Activated CD4-positive, alpha-beta T cell treated with anti-CD3 and anti-CD28 coated beads, Interleukin-2, amount 10 ng/mL, durations not matched to agents 24 days and 14 days (primary cell): ENCODE measurements around the gene TK2. TPM values are rescaled to one million over a fixed set of nuclear protein-coding genes. Genes with fewer than 3 reads are reported as not detected.
"Not testable (repeated sequence)": the region's sequence is repeated elsewhere in the genome, so short reads cannot be mapped to it uniquely, and the experiment has no call there.

ENCODE experiments used
- DNase-seq: peaks from one replicate; pipeline ENCODE4 v3.0.0; 2022
- H3K27ac Mint-ChIP-seq: one replicate; pipeline ENCODE4 v1.8.0; 2022; ENCODE audit warnings: mild to moderate bottlenecking, mixed read lengths
- H3K27me3 Mint-ChIP-seq: one replicate; pipeline ENCODE4 v1.8.0; 2022; ENCODE audit warnings: mixed read lengths
- H3K36me3 Mint-ChIP-seq: one replicate; pipeline ENCODE4 v1.8.0; 2022; ENCODE audit warnings: low read depth, mild to moderate bottlenecking, mixed read lengths
- H3K4me1 Mint-ChIP-seq: one replicate; pipeline ENCODE4 v1.8.0; 2021; ENCODE audit warnings: mixed read lengths
- H3K4me3 Mint-ChIP-seq: one replicate; pipeline ENCODE4 v1.8.0; 2022; ENCODE audit warnings: mild to moderate bottlenecking, moderate library complexity, mixed read lengths
- H3K9me3 Mint-ChIP-seq: one replicate; pipeline ENCODE4 v1.8.0; 2021; ENCODE audit warnings: mixed read lengths
- intact Hi-C: fragments of 100-400 bp; cut with micrococcal nuclease; formaldehyde crosslinking; loops from one replicate; pipeline ENCODE4 v1.15.1; 2023
- total RNA-seq: library from RNA; stranded (reverse); gene quantifications from 2 replicates; pipeline ENCODE4 v1.2.3, GENCODE V29; 2022

The TK2 gene
- total RNA-seq, 1 donor from 2014 or later: 5.8 TPM

DNA sequence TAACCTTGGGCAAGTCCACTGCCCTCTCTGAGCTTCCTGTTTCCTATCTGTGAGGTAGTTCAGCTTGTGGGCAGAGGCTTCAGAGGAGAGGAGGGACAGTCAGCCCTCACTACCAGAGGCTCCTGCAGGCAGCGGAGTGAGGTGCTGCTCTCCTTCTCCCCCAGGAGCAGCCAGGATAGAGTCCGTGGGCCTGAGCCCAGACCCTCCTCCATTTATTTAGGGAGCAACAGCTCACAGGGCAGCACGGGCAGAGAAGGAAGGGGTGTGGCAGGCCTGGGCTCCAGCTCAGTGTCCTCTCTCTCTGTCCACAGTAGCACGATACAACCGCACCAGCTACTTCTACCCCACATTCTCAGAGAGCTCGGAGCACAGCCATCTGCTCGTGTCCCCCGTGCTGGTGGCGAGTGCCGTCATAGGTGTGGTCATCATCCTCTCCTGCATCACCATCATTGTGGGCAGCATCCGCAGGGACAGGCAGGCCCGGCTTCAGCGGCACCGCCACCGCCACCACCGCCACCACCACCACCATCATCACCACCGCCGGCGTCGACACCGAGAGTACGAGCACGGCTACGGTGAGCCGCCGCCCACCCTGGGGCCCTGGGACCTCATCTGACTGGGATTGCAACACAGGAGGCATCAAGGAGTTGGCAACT lies 80.5 kb downstream of the TK2 start:
- peaks cover 12% of the 10 kb centered on the region for H3K27me3 Mint-ChIP-seq
- H3K4me3 Mint-ChIP-seq: no peak overlapping the region
- peaks cover 7% of the 10 kb centered on the region for H3K4me1 Mint-ChIP-seq
- no peaks in the 10 kb centered on the region for H3K9me3 Mint-ChIP-seq
- DNase-seq: no peak
- no peak overlapping the region for H3K27ac Mint-ChIP-seq
- intact Hi-C loops: no loop called here
- H3K36me3 Mint-ChIP-seq: peaks cover 1% of the 10 kb centered on the region

GRCh38 chr16:66468321-66468965 lies 81.5 kb downstream of the TK2 start:
- intact Hi-C loops: no loop called here
- peaks cover 1% of the 10 kb centered on the region for H3K36me3 Mint-ChIP-seq
- H3K27ac Mint-ChIP-seq: no peak overlapping the region
- H3K9me3 Mint-ChIP-seq: no peaks in the 10 kb centered on the region
- H3K4me1 Mint-ChIP-seq: no peaks in the 10 kb centered on the region
- no peak overlapping the region for H3K4me3 Mint-ChIP-seq
- peaks cover 19% of the 10 kb centered on the region for H3K27me3 Mint-ChIP-seq
- no peak for DNase-seq

- Mint-ChIP-seq H3K9me3 (no peaks in the 10 kb centered on the region), H3K27me3 (peaks cover 26% of the 10 kb centered on the region), H3K27ac (no peak overlapping the region), H3K4me1 (no peaks in the 10 kb centered on the region), H3K4me3 (no peak overlapping the region), H3K36me3 (peaks cover 1% of the 10 kb centered on the region)
- intact Hi-C loops: no loop called here
- DNase-seq: no peak
These were observed 82.3 kb downstream of the TK2 start for GRCh38 chr16:66467611-66468010.

DNA sequence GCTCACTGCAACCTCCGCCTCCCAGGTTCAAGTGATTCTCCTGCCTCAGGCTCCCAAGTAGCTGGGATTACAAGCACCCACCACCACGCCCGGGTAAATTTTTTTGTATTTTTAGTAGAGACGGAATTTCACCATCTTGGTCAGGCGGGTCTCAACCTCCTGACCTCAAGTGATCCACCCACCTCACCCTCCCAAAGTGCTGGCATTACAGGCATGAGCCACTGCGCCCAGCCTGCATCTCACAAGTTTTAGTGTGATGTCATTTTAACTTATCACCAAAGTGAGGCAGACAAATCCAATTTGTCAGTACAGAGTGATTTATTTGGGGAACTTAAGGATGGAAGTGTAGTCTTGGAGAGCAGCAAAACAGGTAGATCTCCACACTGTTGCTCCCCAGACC lies 83.3 kb downstream of the TK2 start:
- DNase-seq, H3K9me3 Mint-ChIP-seq, H3K4me3 Mint-ChIP-seq, intact Hi-C loops, H3K4me1 Mint-ChIP-seq, H3K27ac Mint-ChIP-seq, H3K36me3 Mint-ChIP-seq: not testable (repeated sequence)
- peaks cover 33% of the 10 kb centered on the region for H3K27me3 Mint-ChIP-seq

- H3K27ac Mint-ChIP-seq, intact Hi-C loops, H3K4me3 Mint-ChIP-seq, H3K4me1 Mint-ChIP-seq, H3K9me3 Mint-ChIP-seq, H3K36me3 Mint-ChIP-seq, DNase-seq: not testable (repeated sequence)
- H3K27me3 Mint-ChIP-seq: peaks cover 36% of the 10 kb centered on the region
These were observed 84.0 kb downstream of the TK2 start for GRCh38 chr16:66465946-66466345.

- H3K27me3 Mint-ChIP-seq: peaks cover 50% of the 10 kb centered on the region
- no peak overlapping the region for H3K4me3 Mint-ChIP-seq
- DNase-seq: no peak
- H3K27ac Mint-ChIP-seq: no peak overlapping the region
- intact Hi-C loops: no loop called here
- H3K4me1 Mint-ChIP-seq: no peaks in the 10 kb centered on the region
- peaks cover 1% of the 10 kb centered on the region for H3K36me3 Mint-ChIP-seq
- H3K9me3 Mint-ChIP-seq: no peaks in the 10 kb centered on the region
These were observed 87.0 kb downstream of the TK2 start for GRCh38 chr16:66462912-66463311.

GRCh38 chr16:66460703-66461102 lies 89.2 kb downstream of the TK2 start:
- Mint-ChIP-seq H3K36me3 (no peaks in the 10 kb centered on the region), H3K4me3 (no peak overlapping the region), H3K27ac (no peak overlapping the region), H3K9me3 (no peaks in the 10 kb centered on the region), H3K27me3 (peaks cover 60% of the 10 kb centered on the region), H3K4me1 (no peaks in the 10 kb centered on the region)
- DNase-seq: no peak
- intact Hi-C loops: no loop called here

GRCh38 chr16:66459878-66460277 lies 90.0 kb downstream of the TK2 start:
- H3K4me1 Mint-ChIP-seq: no peaks in the 10 kb centered on the region
- intact Hi-C loops: no loop called here
- H3K27me3 Mint-ChIP-seq: peaks cover 54% of the 10 kb centered on the region
- no peak overlapping the region for H3K4me3 Mint-ChIP-seq
- no peak overlapping the region for H3K27ac Mint-ChIP-seq
- DNase-seq: no peak
- H3K9me3 Mint-ChIP-seq: no peaks in the 10 kb centered on the region
- no peaks in the 10 kb centered on the region for H3K36me3 Mint-ChIP-seq

GRCh38 chr16:66458853-66459252 lies 91.1 kb downstream of the TK2 start:
- intact Hi-C loops: no loop called here
- Mint-ChIP-seq H3K27ac (no peak overlapping the region), H3K4me3 (no peak overlapping the region), H3K9me3 (no peaks in the 10 kb centered on the region), H3K4me1 (no peaks in the 10 kb centered on the region), H3K36me3 (no peaks in the 10 kb centered on the region), H3K27me3 (peaks cover 49% of the 10 kb centered on the region)
- no peak for DNase-seq

GRCh38 chr16:66458292-66458691 lies 91.6 kb downstream of the TK2 start:
- no peak for DNase-seq
- Mint-ChIP-seq H3K9me3 (no peaks in the 10 kb centered on the region), H3K4me1 (no peaks in the 10 kb centered on the region), H3K27me3 (peaks cover 43% of the 10 kb centered on the region), H3K36me3 (no peaks in the 10 kb centered on the region), H3K27ac (no peak overlapping the region), H3K4me3 (no peak overlapping the region)
- intact Hi-C loops: no loop called here

Other genes starting within 250 kb of the TK2 start
- gene CDH5, start 183.4 kb downstream of the TK2 start, total RNA-seq: not detected in 2 replicates
- not detected in 2 replicates for gene BEAN1, start 122.8 kb downstream of the TK2 start, total RNA-seq
- 145 and 146 TPM in 2 replicates for gene CKLF, start 2.5 kb upstream of the TK2 start, total RNA-seq
- 12.2 and 13.6 TPM in 2 replicates for gene CMTM1, start 16.3 kb upstream of the TK2 start, total RNA-seq
- 0.51 and 0.95 TPM in 2 replicates for gene CMTM2, start 29.3 kb upstream of the TK2 start, total RNA-seq
- gene CMTM3, start 54.6 kb upstream of the TK2 start, total RNA-seq: 95.6 and 100 TPM in 2 replicates
- gene CMTM4, start 146.6 kb upstream of the TK2 start, total RNA-seq: 3.5 and 5.0 TPM in 2 replicates
- 51.4 and 56.5 TPM in 2 replicates for gene DYNC1LI2, start 201.5 kb upstream of the TK2 start, total RNA-seq